Testis (tissue), 3 donors: Measurements from ENCODE around the gene EHMT1. TPM values are rescaled to one million over a fixed set of nuclear protein-coding genes. Genes with fewer than 3 reads are reported as not detected.

Experiments used
- DNase-seq: peaks from one replicate; pipeline ENCODE4 v3.0.0-alpha.2; 2019
- H3K27ac ChIP-seq, 2 donors: fragments of 200-600 bp; sonication (generic); one replicate each; pipeline ENCODE4 v1.5.1; 2019
- H3K27me3 ChIP-seq: fragments of 200-600 bp; sonication (generic); one replicate; pipeline ENCODE4 v1.5.1; 2019
- H3K36me3 ChIP-seq: fragments of 200-600 bp; sonication (generic); one replicate; pipeline ENCODE4 v1.5.1; 2017; ENCODE audit warnings: low read depth; ENCODE audit errors: missing control alignments
- H3K4me1 ChIP-seq: fragments of 200-600 bp; sonication (generic); one replicate; pipeline ENCODE4 v1.5.1; 2019
- H3K4me3 ChIP-seq, 2 donors: fragments of 200-600 bp; sonication (generic); one replicate each; pipeline ENCODE4 v1.5.1; 2017 to 2019
- H3K9me3 ChIP-seq: fragments of 200-600 bp; sonication (generic); one replicate; pipeline ENCODE4 v1.5.1; 2017
- POLR2A ChIP-seq: fragments of 450-650 bp; IDR thresholded peaks from one replicate; pipeline ENCODE4 v1.6.1; 2017; ENCODE audit warnings: antibody characterized with exemption, mild to moderate bottlenecking, moderate library complexity
- WGBS, 2 donors: methylation state at CpG; one replicate each; pipeline ENCODE4 v1.1.5; 2018; 5-methylcytosine and 5-hydroxymethylcytosine counted together
- intact Hi-C: fragments of 100-400 bp; cut with DNase I; formaldehyde crosslinking; loops from one replicate; pipeline ENCODE4 v1.15.1; 2023; ENCODE audit warnings: low total_unique reads
- polyA plus RNA-seq: library from polyadenylated mRNA; stranded (reverse); fragments of 350-450 nt; fragmentation: Illumina TruSeq; extraction: RNeasy Lipid Tissue Mini Kit (QIAGEN cat#74804); gene quantifications from one replicate; pipeline ENCODE4 v1.2.3, GENCODE V29; 2014; ENCODE audit warnings: low read depth, low replicate concordance; ENCODE audit not compliant: insufficient read depth
- total RNA-seq, 2 donors: library from RNA; depleted of rRNA; stranded (reverse); fragments of >200 nt; gene quantifications; one replicate each; pipeline ENCODE4 v1.2.3, GENCODE V29; 2016
- TF ChIP-seq, protein P1 (sequence below), 3 experiments: fragments of 450-650 bp in 2 of 3; fragments of 200-600 bp in 1 of 3; sonication (generic) in 1 of 3; IDR thresholded peaks; one replicate each; pipeline ENCODE4 v1.5.1; 2016 to 2019; ENCODE audit warnings: antibody characterized with exemption in 3 of 3, mild to moderate bottlenecking in 2 of 3, moderate library complexity in 1 of 3

The EHMT1 gene
- total and polyA plus RNA-seq, 3 donors from 2014 or later = 116 to 207 (median 193) TPM

DNA sequence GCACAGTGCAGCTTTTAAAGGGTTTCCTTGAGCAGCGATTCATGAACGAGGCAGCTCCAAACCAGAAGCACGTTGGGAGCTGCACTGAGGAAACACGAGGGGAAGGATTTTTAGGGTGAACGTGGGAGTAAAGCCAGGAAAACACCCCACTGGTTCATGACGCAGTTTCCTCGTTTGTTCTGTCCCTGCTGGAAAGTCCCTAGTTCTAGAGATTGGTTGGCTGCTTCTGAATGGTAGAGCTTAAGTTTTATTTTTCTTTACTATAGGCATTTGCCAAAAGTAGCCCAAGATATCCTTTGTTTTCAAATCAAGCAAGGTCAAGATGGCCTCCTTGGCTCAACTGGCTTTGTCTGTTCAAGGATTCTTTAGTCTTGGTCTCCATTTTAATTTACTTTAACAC, 142.2 kb downstream of the EHMT1 start:
- no peaks in the 10 kb centered on the region for H3K36me3 ChIP-seq
- no peaks in the 10 kb centered on the region for H3K27me3 ChIP-seq
- H3K9me3 ChIP-seq = no peaks in the 10 kb centered on the region
- intact Hi-C loops = no loop called here
- 51 to 57% methylated on average over 7 of the region's 7 CpGs for WGBS, 2 donors
- H3K27ac ChIP-seq = no peak overlapping the region
- no peak overlapping the region for H3K4me3 ChIP-seq
- peaks cover 6% of the 10 kb centered on the region for H3K4me1 ChIP-seq
- DNase-seq = no peak
- TF ChIP-seq, protein P1, sequence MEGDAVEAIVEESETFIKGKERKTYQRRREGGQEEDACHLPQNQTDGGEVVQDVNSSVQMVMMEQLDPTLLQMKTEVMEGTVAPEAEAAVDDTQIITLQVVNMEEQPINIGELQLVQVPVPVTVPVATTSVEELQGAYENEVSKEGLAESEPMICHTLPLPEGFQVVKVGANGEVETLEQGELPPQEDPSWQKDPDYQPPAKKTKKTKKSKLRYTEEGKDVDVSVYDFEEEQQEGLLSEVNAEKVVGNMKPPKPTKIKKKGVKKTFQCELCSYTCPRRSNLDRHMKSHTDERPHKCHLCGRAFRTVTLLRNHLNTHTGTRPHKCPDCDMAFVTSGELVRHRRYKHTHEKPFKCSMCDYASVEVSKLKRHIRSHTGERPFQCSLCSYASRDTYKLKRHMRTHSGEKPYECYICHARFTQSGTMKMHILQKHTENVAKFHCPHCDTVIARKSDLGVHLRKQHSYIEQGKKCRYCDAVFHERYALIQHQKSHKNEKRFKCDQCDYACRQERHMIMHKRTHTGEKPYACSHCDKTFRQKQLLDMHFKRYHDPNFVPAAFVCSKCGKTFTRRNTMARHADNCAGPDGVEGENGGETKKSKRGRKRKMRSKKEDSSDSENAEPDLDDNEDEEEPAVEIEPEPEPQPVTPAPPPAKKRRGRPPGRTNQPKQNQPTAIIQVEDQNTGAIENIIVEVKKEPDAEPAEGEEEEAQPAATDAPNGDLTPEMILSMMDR (IDR thresholded peaks at IDR 0.05) = no peak
- TF ChIP-seq POLR2A = no peak

DNA sequence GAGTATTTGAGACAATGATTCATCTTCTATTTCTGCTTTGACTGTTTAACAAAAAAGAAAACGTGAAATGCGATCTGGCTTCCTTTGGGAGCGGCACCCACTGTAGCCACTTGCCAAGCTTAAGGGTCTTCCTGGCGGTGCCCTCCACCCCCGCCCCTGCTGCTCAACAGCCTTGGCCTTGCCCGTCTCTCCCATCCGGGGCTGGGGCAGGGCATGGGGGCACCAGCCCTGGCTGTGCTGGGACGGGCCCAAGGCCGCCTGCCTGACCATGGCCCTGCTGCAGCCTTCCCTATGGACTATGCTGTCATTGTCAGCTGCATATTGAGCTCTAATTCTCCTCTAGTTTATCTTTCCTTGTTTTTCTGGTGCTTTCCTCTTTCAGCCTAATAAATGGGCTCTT, 143.0 kb downstream of the EHMT1 start:
- intact Hi-C loops = no loop called here
- no peak overlapping the region for H3K27ac ChIP-seq
- no peaks in the 10 kb centered on the region for H3K9me3 ChIP-seq
- DNase-seq = no peak
- no peak overlapping the region for H3K4me3 ChIP-seq
- no peaks in the 10 kb centered on the region for H3K36me3 ChIP-seq
- WGBS, 2 donors = 87 to 91% methylated on average over 9 of the region's 9 CpGs
- H3K4me1 ChIP-seq = peaks cover 6% of the 10 kb centered on the region
- no peaks in the 10 kb centered on the region for H3K27me3 ChIP-seq
- no peak for TF ChIP-seq POLR2A
- TF ChIP-seq, protein P1 (IDR thresholded peaks at IDR 0.05) = no peak

- Histone ChIP-seq H3K4me3 (no peak overlapping the region), H3K36me3 (no peaks in the 10 kb centered on the region), H3K27ac (no peak overlapping the region), H3K4me1 (peaks cover 6% of the 10 kb centered on the region), H3K9me3 (no peaks in the 10 kb centered on the region), H3K27me3 (no peaks in the 10 kb centered on the region)
- no peak for DNase-seq
- intact Hi-C loops = no loop called here
- 90 to 93% methylated on average over 20 to 21 of the region's 21 CpGs for WGBS, 2 donors
- TF ChIP-seq, protein P1 (IDR thresholded peaks at IDR 0.05) = no peak
- TF ChIP-seq POLR2A = no peak
Measured at GRCh38 chr9:137762414-137763061, 143.7 kb downstream of the EHMT1 start.

DNA sequence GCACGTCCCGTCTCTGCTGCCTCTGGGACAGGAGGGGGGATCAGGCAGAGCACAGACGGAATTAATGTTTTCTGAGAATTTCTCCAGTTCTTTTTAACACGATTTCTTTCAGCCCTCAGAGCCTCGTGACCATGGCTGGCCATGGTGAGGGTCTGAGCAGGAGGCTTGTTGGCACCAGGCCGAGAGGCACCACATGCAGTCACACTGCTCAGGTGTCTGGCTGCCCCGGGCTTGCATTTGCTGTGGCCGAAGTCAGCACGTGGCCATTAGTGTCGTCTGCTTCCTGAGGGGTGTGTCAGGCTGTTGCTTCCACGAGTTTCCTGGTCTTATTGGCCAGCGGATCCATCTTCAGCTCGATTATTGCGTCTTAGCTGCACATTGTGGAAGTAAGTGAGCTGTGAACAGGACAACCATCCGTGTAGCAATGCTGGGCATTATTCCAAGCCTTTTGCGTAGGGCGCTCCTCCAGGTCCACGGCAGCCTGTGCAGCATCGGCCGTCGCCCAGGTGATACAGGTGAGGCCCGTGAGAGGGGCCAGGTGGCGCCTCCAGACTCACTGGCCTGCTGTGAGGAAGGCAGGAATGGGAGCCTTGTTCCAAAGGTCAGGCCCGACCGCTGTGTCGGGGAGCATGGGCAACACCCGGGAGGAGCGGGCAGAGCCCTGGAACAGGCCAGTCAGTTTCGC, 144.6 kb downstream of the EHMT1 start:
- TF ChIP-seq, protein P1 (IDR thresholded peaks at IDR 0.05) = no peak
- TF ChIP-seq POLR2A = no peak
- 86 to 88% methylated on average over 12 to 29 of the region's 29 CpGs for WGBS, 2 donors
- Histone ChIP-seq H3K27ac (no peak overlapping the region), H3K36me3 (no peaks in the 10 kb centered on the region), H3K4me1 (peaks cover 6% of the 10 kb centered on the region), H3K9me3 (no peaks in the 10 kb centered on the region), H3K27me3 (no peaks in the 10 kb centered on the region), H3K4me3 (no peak overlapping the region)
- DNase-seq = no peak
- intact Hi-C loops = no loop called here
